GM21447 (cell line): Measurements from ENCODE around the gene PGLYRP1.

Experiments
- ATAC-seq: cut with Tn5 transposase; IDR thresholded peaks from one replicate; pipeline ENCODE4 v1.9.1; 2021; ENCODE audit not compliant: unreplicated experiment

The PGLYRP1 gene

DNA sequence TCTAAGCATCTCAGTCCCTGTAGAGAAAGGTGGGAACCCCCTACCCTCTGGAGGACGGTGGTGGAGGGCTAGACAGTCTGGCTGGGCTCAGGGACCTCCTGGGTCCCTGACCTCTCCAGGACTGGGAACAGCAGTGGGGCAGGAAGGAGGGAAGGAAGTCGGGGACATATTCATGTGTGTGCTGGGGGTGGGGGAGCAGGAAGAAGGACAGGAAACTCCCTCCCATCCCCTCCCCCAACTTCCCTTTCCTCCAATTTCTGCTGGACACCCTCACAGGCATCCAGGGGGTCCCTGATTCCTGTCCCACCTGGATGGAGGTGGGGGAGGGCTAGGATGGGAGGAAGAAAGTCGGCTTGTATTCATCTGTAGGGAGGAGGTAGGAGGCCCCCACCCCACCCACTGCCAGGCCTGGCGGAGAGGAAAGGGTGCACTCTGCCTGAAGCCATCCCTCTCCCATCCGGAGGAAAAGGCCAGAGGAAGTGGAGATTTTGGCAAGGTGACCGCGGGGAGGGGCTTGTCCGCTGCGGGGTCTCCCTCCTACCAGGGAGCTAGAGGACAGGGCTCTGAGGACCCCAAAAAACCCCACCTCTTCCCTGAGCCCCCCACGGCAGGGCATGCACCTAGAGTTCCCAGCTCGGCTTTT is 51.5 kb downstream of the PGLYRP1 start:
- no peak for ATAC-seq

DNA sequence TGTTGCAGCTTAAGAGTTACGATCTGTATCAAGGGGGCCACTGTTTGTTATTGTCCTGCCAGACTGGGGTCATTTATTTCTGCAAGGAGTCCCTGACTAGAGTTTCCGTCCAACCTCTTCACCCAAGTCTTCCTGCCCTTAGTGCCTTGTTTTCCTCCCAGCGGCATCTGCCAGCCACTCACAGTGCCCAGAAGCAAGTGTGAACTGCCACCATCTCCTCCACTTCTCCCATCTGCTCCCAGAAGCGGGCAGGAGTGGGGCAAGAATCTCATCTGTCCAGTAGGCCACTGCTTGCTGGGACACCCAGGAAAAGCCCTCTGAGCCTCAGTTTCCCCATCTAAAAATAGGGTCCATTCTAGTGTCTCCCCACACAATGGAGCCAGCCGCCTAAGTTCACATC is 53.2 kb downstream of the PGLYRP1 start:
- no peak for ATAC-seq
